Sigmoid colon (tissue), 7 donors: Measurements from ENCODE around the gene DYNC2I2. TPM values are rescaled to one million over a fixed set of nuclear protein-coding genes. Genes with fewer than 3 reads are reported as not detected.
"Not testable (repeated sequence)": the region's sequence is repeated elsewhere in the genome, so short reads cannot be mapped to it uniquely, and the experiment has no call there.

Experiments
- DNase-seq: peaks from one replicate; pipeline ENCODE4 v3.0.0-alpha.2; 2019
- H3K27ac ChIP-seq, 4 donors: fragments of 200-600 bp; sonication (generic); one replicate each; pipeline ENCODE4 v1.5.1; 2016 to 2019; ENCODE audit warnings: mild to moderate bottlenecking in 1 of 4
- H3K27me3 ChIP-seq, 3 donors: fragments of 200-600 bp; sonication (generic); one replicate each; pipeline ENCODE4 v1.5.1; 2019; ENCODE audit warnings: mild to moderate bottlenecking in 1 of 3
- H3K36me3 ChIP-seq, 4 donors: fragments of 200-600 bp; sonication (generic); one replicate each; pipeline ENCODE4 v1.5.1; 2016 to 2019
- H3K4me1 ChIP-seq, 4 donors: fragments of 200-600 bp; sonication (generic); one replicate each; pipeline ENCODE4 v1.5.1; 2017 to 2019
- H3K4me3 ChIP-seq, 4 donors: fragments of 200-600 bp; sonication (generic); one replicate each; pipeline ENCODE4 v1.5.1; 2017 to 2019; ENCODE audit warnings: mild to moderate bottlenecking in 2 of 4, moderate library complexity in 1 of 4
- H3K9me3 ChIP-seq, 4 donors: fragments of 200-600 bp in 3 of 4; sonication (generic) in 3 of 4; one replicate each; pipeline versions ENCODE4 v1.5.1 to v1.6.1; 2013 to 2019
- CTCF ChIP-seq, 4 experiments: fragments of 450-650 bp in 3 of 4; fragments of 200-600 bp in 1 of 4; IDR thresholded peaks; one replicate each; pipeline ENCODE4 v1.5.1; 2016 to 2019; ENCODE audit warnings: antibody characterized with exemption in 4 of 4, mild to moderate bottlenecking in 3 of 4, moderate library complexity in 2 of 4
- EP300 ChIP-seq, 4 donors: sonication (generic); formaldehyde crosslinking; IDR thresholded peaks; one replicate each; pipeline ENCODE4 v1.6.1; 2017; ENCODE audit warnings: antibody characterized with exemption in 4 of 4
- POLR2A ChIP-seq, 2 donors: fragments of 450-650 bp; IDR thresholded peaks; one replicate each; pipeline ENCODE4 v1.6.1; 2016; ENCODE audit warnings: antibody characterized with exemption in 2 of 2, mild to moderate bottlenecking in 2 of 2, moderate library complexity in 2 of 2
- POLR2AphosphoS5 ChIP-seq, 4 donors: sonication (generic); formaldehyde crosslinking; IDR thresholded peaks; one replicate each; pipeline ENCODE4 v1.6.1; 2017; ENCODE audit warnings: antibody characterized with exemption in 4 of 4
- WGBS, 2 donors: extraction: QIAGEN DNeasy Blood & Tissue Kit; methylation state at CpG; one replicate each; pipeline ENCODE4 v1.1.7; 2013; 5-methylcytosine and 5-hydroxymethylcytosine counted together
- intact Hi-C: fragments of 100-400 bp; cut with DNase I; formaldehyde crosslinking; loops from one replicate; pipeline ENCODE4 v1.15.1; 2023
- polyA plus RNA-seq, 3 donors: library from polyadenylated mRNA; stranded (reverse); fragments of 200-250 nt; gene quantifications; one replicate each; pipeline ENCODE4 v1.2.3, GENCODE V29; 2013
- total RNA-seq, 4 donors: library from RNA; depleted of rRNA; stranded (reverse); fragments of >200 nt; gene quantifications; one replicate each; pipeline ENCODE4 v1.1.0, GENCODE V29; 2016
- donor health status: healthy with polysubstance abuse.
- donor health status: Bipolar disorder and iron deficiency.
- donor health status: healthy.

The DYNC2I2 gene
- total and polyA plus RNA-seq, 7 donors, result 21.6 to 87.4 (median 33.0) TPM

- Histone ChIP-seq H3K4me1 (peaks cover 0 to 8% (median 7%) of the 10 kb centered on the region in 4 donors), H3K27ac (no peak overlapping the region), H3K9me3 (no peaks in the 10 kb centered on the region), H3K4me3 (no peak overlapping the region), H3K36me3 (no peaks in the 10 kb centered on the region), H3K27me3 (no peaks in the 10 kb centered on the region)
- intact Hi-C loops, result no loop called here
- TF ChIP-seq EP300 (IDR thresholded peaks at IDR 0.05) (no peak), POLR2AphosphoS5 (IDR thresholded peaks at IDR 0.05) (no peak)
- no peak for DNase-seq
- WGBS, 2 donors, result 95 to 97% methylated on average over 5 of the region's 5 CpGs
Observed at GRCh38 chr9:128651798-128652197, 4.8 kb downstream of the DYNC2I2 start.

GRCh38 chr9:128648206-128648605 is 8.4 kb downstream of the DYNC2I2 start:
- H3K27me3 ChIP-seq, H3K9me3 ChIP-seq, intact Hi-C loops, H3K27ac ChIP-seq, DNase-seq, H3K4me1 ChIP-seq, H3K36me3 ChIP-seq, H3K4me3 ChIP-seq: not testable (repeated sequence)
- WGBS, 2 donors, result 94% methylated on average over 9 of the region's 9 CpGs

- Histone ChIP-seq H3K27ac (no peak overlapping the region), H3K36me3 (peaks cover 0 to 14% (median 2%) of the 10 kb centered on the region in 4 donors), H3K9me3 (no peaks in the 10 kb centered on the region), H3K27me3 (no peaks in the 10 kb centered on the region), H3K4me3 (no peak overlapping the region), H3K4me1 (no peaks in the 10 kb centered on the region)
- intact Hi-C loops, result no loop called here
- TF ChIP-seq CTCF (IDR thresholded peaks at IDR 0.05), result no peak
- DNase-seq, result no peak
- WGBS, 2 donors, result 77 to 85% methylated on average over 12 of the region's 12 CpGs
Observed at GRCh38 chr9:128643519-128644300, 12.9 kb downstream of the DYNC2I2 start.

GRCh38 chr9:128642675-128643245 is 13.9 kb downstream of the DYNC2I2 start:
- intact Hi-C loops, result no loop called here
- Histone ChIP-seq H3K9me3 (no peaks in the 10 kb centered on the region), H3K36me3 (peaks cover 0 to 19% (median 2%) of the 10 kb centered on the region in 4 donors), H3K27ac (no peak overlapping the region), H3K27me3 (no peaks in the 10 kb centered on the region), H3K4me1 (no peaks in the 10 kb centered on the region), H3K4me3 (no peak overlapping the region)
- TF ChIP-seq POLR2AphosphoS5 (IDR thresholded peaks at IDR 0.05) (no peak), EP300 (IDR thresholded peaks at IDR 0.05) (no peak), POLR2A (IDR thresholded peaks at IDR 0.05) (no peak), CTCF (IDR thresholded peaks at IDR 0.05) (no peak)
- no peak for DNase-seq
- WGBS, 2 donors, result 83 to 92% methylated on average over 12 of the region's 12 CpGs

GRCh38 chr9:128640603-128641002 is 16.0 kb downstream of the DYNC2I2 start:
- intact Hi-C loops, result no loop called here
- 94 to 96% methylated on average over 18 of the region's 18 CpGs for WGBS, 2 donors

GRCh38 chr9:128638580-128638979 is 18.1 kb downstream of the DYNC2I2 start:
- H3K4me1 ChIP-seq, result peaks cover 0 to 26% (median 22%) of the 10 kb centered on the region in 4 donors
- WGBS, 2 donors, result 95 to 99% methylated on average over 4 of the region's 4 CpGs
- H3K4me3 ChIP-seq, result no peak overlapping the region
- no peak for TF ChIP-seq POLR2A (IDR thresholded peaks at IDR 0.05)
- TF ChIP-seq POLR2AphosphoS5 (IDR thresholded peaks at IDR 0.05), result no peak
- no peak for TF ChIP-seq CTCF (IDR thresholded peaks at IDR 0.05)
- no peak for TF ChIP-seq EP300 (IDR thresholded peaks at IDR 0.05)
- no peak overlapping the region for H3K27ac ChIP-seq
- no peaks in the 10 kb centered on the region for H3K27me3 ChIP-seq
- DNase-seq, result no peak
- peaks cover 7 to 30% (median 10%) of the 10 kb centered on the region in 4 donors for H3K36me3 ChIP-seq
- intact Hi-C loops, result loop anchor here (10.0 kb wide), 1 partner anchor 1586 kb away; no protein-coding TSS in a partner anchor
- H3K9me3 ChIP-seq, result no peaks in the 10 kb centered on the region

More at GRCh38 chr9:128640603-128641002, 16.0 kb downstream of the DYNC2I2 start:
- no peaks in the 10 kb centered on the region for H3K9me3 ChIP-seq
- DNase-seq, result no peak
- H3K36me3 ChIP-seq, result peaks cover 0 to 19% (median 2%) of the 10 kb centered on the region in 4 donors
- H3K4me1 ChIP-seq, result peaks cover 0 to 11% (median 10%) of the 10 kb centered on the region in 4 donors
- TF ChIP-seq POLR2AphosphoS5 (IDR thresholded peaks at IDR 0.05), result no peak
- no peaks in the 10 kb centered on the region for H3K27me3 ChIP-seq
- no peak overlapping the region for H3K4me3 ChIP-seq
- no peak overlapping the region for H3K27ac ChIP-seq
